Activated T-helper 1 cell treated with Interleukin-2 at 50 U/mL for 16 hours (primary cell): ENCODE measurements around the gene GNG10.
"Not testable (repeated sequence)": the region's sequence is repeated elsewhere in the genome, so short reads cannot be mapped to it uniquely, and the experiment has no call there.

Experiments used
- DNase-seq: peaks from one replicate; pipeline ENCODE4 v3.0.0-alpha.2; 2020; ENCODE audit warnings: low read depth

Gene GNG10

GRCh38 chr9:111657051-111657450 lies 4.4 kb upstream of the GNG10 start:
- no peak for DNase-seq

GRCh38 chr9:111658943-111659342 lies 2.5 kb upstream of the GNG10 start:
- DNase-seq, result no peak

- no peak for DNase-seq
Measured at GRCh38 chr9:111659691-111660090, 1.7 kb upstream of the GNG10 start.

- DNase-seq, result no peak
Measured at GRCh38 chr9:111661802-111662521, 557 bp downstream of the GNG10 start.

GRCh38 chr9:111662576-111663300 lies 1.3 kb downstream of the GNG10 start:
- no peak for DNase-seq

GRCh38 chr9:111663301-111663823 lies 2.0 kb downstream of the GNG10 start:
- DNase-seq, result no peak

- no peak for DNase-seq
Measured at GRCh38 chr9:111668026-111668573, 6.7 kb downstream of the GNG10 start.

- DNase-seq, result not testable (repeated sequence)
Measured at GRCh38 chr9:111668601-111669000, 7.2 kb downstream of the GNG10 start.

GRCh38 chr9:111674319-111674718 lies 12.9 kb downstream of the GNG10 start:
- no peak for DNase-seq

GRCh38 chr9:111676116-111676515 lies 14.7 kb downstream of the GNG10 start:
- DNase-seq, result no peak

GRCh38 chr9:111678293-111678692 lies 16.9 kb downstream of the GNG10 start:
- no peak for DNase-seq

GRCh38 chr9:111679199-111679598 lies 17.8 kb downstream of the GNG10 start:
- DNase-seq, result no peak

- DNase-seq, result no peak
Measured at GRCh38 chr9:111683392-111683791, 22.0 kb downstream of the GNG10 start.

GRCh38 chr9:111691672-111692329 lies 30.4 kb downstream of the GNG10 start:
- DNase-seq, result no peak

- DNase-seq, result no peak
Measured at GRCh38 chr9:111696796-111697195, 35.4 kb downstream of the GNG10 start.

- no peak for DNase-seq
Measured at GRCh38 chr9:111700776-111701175, 39.4 kb downstream of the GNG10 start.

- no peak for DNase-seq
Measured at GRCh38 chr9:111704503-111704902, 43.1 kb downstream of the GNG10 start.

GRCh38 chr9:111711548-111711947 lies 50.1 kb downstream of the GNG10 start:
- no peak for DNase-seq

GRCh38 chr9:111712369-111712768 lies 51.0 kb downstream of the GNG10 start:
- DNase-seq, result no peak

GRCh38 chr9:111715471-111715870 lies 54.1 kb downstream of the GNG10 start:
- no peak for DNase-seq

GRCh38 chr9:111719541-111719940 lies 58.1 kb downstream of the GNG10 start:
- no peak for DNase-seq
